Mucosa of gallbladder (tissue), 1 donor: ENCODE data around the gene SGTA. TPM values are rescaled to one million over a fixed set of nuclear protein-coding genes. Genes with fewer than 3 reads are reported as not detected.

Experiments
- DNase-seq: peaks from one replicate; pipeline ENCODE4 v3.0.0-alpha.2; 2020; ENCODE audit warnings: low spot score
- total RNA-seq: library from RNA; stranded (reverse); gene quantifications from one replicate; pipeline ENCODE4 v1.2.1, GENCODE V29; 2021
- donor health status: DM: no; HTN: no; CAD: no.

The SGTA gene
- total RNA-seq, 1 donor from 2014 or later: 54.0 TPM

DNA sequence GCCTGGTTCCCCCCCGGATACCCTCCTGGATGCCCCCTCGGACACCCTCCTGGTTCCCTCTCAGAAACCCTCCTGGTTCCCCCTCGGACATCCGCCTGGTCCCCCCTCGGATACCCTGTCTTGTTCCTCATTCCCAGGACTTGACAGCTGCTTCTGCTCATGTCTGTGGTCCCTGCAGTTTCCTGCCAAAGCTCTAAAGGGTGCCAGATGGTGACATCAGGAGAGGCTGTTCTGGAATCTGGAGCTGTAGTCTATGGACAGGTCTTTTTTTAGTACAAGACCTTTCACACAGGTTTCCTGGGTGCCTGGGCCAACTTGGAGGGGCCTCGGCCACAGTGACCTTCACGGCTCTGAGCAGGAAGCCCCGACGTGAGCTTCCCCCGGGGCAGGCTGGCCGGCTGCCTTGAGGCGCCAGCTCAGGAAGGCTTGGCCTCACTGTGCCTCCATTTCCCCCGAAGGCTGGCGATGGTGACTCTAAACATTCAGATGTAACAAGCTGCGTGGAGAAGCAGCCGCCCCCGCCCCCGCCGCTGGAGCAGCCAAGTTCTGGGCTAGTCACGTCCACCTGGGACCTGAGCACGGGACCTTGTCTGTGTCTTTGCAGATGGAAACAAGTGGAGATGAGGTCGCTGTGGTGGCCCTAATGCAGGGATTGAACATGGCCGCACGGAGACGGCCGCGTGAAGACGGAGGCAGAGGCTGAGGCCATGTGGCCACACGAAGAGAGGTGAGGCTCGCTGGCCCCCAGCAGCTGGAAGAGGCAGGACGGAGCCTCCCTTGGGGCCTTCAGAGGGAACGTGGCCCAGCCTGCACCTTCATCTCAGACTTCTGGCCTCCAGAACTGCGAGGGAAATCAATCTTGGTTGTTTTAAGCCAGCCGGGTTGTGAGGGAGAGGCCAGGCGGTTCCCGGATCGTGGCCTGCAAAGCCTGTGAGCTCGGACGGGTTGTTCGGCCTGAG is 12.7 kb downstream of the SGTA start:
- peak; percentile 65 for DNase-seq

GRCh38 chr19:2769218-2769617 is 13.9 kb downstream of the SGTA start:
- DNase-seq: no peak

DNA sequence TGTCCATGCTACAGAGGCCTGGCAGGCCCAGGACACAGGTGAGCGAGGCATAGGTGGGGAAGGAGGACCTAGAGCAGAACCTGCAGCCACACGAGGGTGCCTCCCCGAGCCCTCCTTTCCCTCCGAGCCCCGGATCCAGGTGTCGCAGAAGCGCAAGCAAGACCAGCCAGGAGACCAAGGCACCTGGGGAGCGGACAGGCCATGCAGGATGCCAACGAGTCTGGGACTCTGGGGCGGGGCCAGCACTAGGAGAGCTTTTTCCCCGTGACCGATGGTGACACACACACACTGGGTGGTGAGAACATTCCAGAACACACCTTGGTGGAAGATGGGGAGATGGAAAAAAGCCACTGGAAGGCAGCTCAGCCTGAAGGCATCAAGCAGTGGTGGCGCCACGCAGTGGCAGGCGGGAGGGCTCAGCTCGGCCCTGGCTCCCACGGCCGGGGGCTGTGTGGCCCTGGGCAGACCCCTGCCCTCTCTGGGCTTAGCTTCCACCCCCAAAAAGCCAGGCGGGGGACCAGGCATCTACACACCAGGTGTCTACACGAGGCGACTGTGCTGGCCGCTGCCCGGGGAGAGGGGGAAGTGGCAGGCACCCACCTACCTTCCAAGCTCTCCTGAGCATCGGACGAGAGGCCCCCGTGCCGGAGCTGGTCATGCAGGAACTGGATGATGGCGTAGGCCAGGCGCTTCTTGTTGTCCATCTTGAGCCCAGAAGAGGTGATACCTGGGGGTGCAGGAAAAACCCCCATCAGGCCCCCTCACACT is 14.5 kb downstream of the SGTA start:
- DNase-seq: no peak

- no peak for DNase-seq
These were observed 15.4 kb downstream of the SGTA start for GRCh38 chr19:2767688-2768087.

DNA sequence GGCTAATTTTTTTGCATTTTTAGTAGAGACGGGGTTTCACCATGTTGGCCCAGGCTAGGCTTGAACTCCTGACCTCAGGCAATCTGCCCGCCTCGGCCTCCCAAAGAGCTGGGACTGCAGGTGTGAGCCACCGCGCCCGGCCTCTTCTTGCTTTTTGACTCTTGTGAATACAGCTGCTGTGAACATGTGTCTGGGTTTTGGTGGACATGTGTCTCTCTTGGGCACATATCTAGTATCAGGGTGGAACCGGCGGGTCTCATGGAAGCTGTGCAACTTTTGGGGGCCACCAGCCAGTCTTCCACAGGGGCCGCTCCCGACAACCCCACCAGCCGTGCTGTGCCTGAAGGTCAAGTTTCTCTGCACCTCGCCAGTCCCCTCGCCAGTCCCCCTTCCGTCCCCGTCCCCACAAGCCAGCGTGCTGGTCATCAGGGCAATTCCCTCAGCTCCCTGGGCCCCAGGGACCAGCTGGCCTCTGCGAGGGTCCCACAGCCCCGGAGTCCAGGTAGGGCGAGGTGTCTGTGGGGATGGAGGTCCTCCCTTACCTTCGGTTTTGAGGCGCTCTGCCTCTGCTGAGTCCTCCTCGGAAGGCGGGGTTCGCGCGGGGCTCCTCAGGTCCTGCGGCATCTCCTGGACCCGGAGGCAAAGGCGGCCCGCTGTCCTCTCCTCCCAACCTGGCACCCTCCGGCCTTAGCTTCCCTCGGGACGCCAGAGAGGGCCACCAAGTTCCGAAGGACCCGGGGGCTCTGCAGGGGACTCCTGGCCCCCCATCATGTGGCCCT is 16.3 kb downstream of the SGTA start:
- no peak for DNase-seq

DNA sequence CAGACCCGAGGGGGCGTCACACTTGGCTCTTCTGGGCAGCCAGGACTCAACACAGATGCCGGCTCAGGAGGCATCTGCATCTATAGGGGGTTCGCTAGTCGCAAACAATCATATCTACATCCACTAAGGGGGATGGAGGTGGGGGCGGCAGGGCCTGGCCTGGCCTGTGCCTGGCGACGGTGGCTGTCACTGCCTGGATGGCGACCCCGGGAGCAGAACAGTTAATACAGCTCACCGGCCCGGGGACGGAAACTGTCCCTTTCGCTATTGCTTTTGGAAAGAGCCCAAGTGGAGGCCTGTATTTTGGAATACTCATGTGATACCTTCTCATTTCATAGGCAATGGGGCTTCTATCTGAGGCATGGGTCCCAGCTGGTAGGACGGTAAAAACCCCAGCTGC is 17.7 kb downstream of the SGTA start:
- no peak for DNase-seq

- DNase-seq: no peak
These were observed 18.1 kb downstream of the SGTA start for GRCh38 chr19:2764945-2765344.

DNA sequence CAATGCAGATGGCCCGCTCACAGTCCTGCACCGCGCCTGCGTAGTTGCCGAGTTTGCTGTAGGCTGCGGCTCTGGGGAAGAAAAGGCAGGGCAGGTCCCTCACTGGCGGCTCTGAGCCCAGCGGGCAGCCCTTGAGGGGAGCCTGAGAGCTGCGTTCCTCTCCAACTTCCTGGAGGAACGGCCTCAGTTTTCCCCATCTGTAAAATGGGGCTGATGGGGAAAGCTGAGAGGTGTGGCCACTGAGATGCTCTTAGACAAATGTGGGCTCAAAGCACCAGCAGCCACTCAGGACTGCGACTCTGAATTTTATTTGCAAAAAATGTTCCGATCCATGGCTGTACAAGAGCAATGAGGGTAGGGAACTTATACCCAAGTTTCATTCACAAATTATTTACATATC is 19.4 kb downstream of the SGTA start:
- no peak for DNase-seq

GRCh38 chr19:2762783-2763496 is 20.1 kb downstream of the SGTA start:
- no peak for DNase-seq

DNA sequence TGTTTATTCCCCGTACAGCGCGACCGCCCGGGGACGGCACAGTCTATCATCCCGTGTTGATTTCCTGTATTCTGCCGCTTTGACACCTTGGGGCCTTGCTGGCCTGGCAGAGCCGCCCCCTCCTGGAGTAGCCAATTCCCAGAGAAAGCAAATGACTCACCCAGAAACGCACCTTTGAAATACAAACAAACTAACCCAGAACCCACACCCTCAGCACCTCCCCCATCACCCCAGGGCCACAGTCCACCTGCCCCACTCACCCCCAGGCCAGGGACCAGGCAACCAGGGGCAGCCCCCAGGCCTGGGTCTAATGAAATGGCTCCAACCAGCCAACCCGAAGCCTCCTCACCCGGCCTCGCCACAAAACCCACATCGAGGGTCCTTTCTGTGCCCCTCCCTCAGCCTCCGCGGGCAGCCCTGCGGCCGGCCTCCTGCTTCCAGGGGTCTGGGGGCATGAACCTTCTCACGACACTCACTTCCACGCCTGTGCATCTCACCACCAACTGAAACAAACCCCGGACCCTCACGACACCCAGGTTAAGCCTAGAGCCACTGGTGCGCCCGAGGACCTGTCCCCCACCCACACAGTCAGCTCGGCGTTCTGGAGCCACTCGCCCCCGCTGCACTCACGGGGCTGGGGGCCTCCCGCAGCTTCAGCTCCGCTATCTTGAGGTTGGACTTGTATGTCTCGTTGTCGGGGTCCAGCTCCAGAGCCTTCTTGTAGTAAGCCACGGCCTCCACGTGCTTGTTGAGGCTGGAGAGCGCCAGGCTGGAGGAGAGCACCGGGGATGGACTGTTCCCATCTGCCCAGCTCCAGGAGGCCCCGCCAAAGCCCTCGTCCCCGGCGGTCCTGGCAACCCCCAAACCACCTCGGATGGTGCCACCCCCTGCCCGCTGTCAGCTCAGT is 20.9 kb downstream of the SGTA start:
- DNase-seq: no peak

DNA sequence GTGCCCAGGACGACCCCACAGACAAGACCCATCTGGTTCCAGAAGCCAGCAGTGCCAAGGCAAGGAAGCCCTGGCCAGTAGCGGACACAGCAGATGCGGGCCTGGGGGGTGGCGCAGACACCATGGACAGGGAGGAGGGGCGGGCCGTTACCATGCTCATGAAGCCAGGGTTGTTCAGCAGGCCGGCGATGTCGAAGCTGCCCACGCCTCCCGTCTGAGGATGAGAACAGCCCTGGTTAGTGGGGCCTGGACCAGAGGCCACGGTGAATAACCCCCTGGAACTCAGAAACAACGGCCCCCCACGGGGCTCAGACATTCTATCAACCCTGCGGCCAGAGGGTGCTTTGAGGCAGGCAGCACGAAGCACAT is 21.8 kb downstream of the SGTA start:
- no peak for DNase-seq

GRCh38 chr19:2759965-2760364 is 23.1 kb downstream of the SGTA start:
- no peak for DNase-seq

DNA sequence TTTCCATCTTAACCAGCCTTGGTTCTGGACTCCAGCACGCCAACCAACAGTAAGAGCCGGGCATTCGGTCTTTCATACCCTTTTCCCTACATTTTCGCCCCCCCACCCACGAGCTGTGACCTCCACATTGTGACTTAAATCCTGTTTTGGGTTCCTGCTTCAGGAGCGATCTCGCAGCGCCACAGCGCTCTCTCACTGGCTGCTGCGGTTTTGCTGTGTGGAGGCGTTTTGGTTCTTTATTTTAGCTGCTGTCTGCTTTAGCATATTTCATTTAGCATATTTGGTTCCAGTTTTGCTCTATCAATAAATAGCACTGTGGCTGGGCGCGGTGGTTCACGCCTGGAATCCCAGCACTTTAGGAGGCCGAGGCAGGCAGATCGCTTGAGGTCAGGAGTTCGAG is 23.7 kb downstream of the SGTA start:
- DNase-seq: no peak

DNA sequence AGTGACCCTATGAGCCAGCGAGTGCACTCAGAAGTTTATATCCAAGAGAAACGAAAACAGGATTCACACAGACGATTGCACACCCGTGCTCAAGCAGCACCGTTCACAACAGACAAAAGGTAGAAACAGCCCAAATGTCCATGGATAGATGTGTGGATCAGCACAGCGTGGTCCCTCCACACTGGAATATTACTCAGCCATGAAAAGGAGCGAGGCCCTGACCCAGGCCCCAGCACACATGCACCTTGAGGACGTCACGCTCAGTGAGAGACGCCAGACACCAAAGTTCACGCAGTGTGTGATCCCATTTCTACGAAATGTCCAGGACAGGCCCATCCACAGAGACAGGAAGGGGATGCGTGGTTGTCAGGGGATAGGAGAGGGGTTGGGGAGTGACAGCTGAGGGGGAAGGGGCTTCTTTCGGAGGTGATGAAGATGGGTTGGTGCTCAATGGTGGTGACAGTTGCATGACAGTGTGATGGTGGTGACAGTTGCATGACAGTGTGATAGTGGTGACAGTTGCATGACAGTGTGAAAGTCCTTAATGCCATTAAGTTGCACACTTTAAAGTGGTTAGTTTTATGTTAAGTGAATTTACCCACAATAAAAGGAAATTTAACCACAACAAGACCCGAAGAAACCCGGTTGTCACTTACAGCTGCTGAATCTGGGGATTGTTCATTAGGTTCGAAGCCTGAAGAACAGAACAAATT is 24.3 kb downstream of the SGTA start:
- no peak for DNase-seq

- DNase-seq: no peak
These were observed 25.9 kb downstream of the SGTA start for GRCh38 chr19:2756921-2757881.

- no peak for DNase-seq
These were observed 26.6 kb downstream of the SGTA start for GRCh38 chr19:2756477-2756876.

GRCh38 chr19:2755811-2756210 is 27.3 kb downstream of the SGTA start:
- no peak for DNase-seq

DNA sequence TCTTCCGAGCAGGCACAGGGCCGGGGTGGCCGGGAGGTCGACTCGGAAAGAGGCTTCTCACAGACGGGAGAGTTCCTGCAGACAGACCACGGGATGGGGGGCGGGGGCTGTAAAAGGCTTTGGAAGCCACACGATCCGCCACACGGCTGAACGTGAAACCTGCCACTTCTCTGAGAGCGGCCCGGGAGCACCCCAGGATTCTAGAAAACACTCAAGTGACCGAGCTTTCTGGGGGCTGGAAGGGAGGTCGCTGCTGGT is 27.7 kb downstream of the SGTA start:
- no peak for DNase-seq
